ENCODE measurements around the gene METRNL. TPM values are rescaled to one million over a fixed set of nuclear protein-coding genes. Genes with fewer than 3 reads are reported as not detected.

The METRNL gene
- polyA plus RNA-seq, 3 donors: 34.5 to 49.1 (median 38.3) TPM

GRCh38 chr17:83078378-83079351 lies 744 bp upstream of the METRNL start:
- DNase-seq (ENCODE audit: low read depth in 3 of 3, low spot score in 2 of 3): no peak

GRCh38 chr17:83079766-83080578 lies 563 bp downstream of the METRNL start:
- DNase-seq (ENCODE audit: low read depth in 3 of 3, low spot score in 2 of 3): no peak

GRCh38 chr17:83080579-83080857 lies 1.1 kb downstream of the METRNL start:
- DNase-seq (ENCODE audit: low read depth in 3 of 3, low spot score in 2 of 3): no peak

- no peak for DNase-seq (ENCODE audit: low read depth in 3 of 3, low spot score in 2 of 3)
Measured at GRCh38 chr17:83080858-83081683, 1.7 kb downstream of the METRNL start.

- no peak for DNase-seq (ENCODE audit: low read depth in 3 of 3, low spot score in 2 of 3)
Measured at GRCh38 chr17:83081684-83082201, 2.3 kb downstream of the METRNL start.

- DNase-seq (ENCODE audit: low read depth in 3 of 3, low spot score in 2 of 3): no peak
Measured at GRCh38 chr17:83082424-83082823, 3.0 kb downstream of the METRNL start.

DNA sequence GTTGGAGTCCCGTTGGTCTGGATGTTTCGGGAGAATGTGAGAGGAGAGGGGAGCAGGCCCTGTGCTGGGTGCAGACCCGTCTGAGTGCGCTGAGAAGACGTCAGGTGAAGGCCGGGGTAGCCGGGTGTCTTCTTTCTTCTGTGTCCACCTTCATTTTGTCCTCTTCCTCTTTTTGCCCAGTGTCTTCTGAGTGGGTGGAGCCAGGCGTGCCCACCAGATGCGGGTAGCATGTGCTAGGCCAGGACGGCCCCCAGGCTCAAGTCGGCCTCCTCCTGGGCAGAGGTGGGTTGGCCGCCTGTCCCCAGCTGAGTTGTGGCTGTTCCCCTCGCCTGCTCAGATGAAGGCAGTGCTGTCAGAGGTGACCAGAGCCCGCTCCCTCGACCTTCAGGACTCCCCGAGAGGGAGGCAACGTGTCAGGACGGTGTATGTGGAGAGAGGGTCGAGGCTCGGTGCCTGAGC lies 3.5 kb downstream of the METRNL start:
- DNase-seq (ENCODE audit: low read depth in 3 of 3, low spot score in 2 of 3): no peak

- no peak for DNase-seq (ENCODE audit: low read depth in 3 of 3, low spot score in 2 of 3)
Measured at GRCh38 chr17:83083368-83084201, 4.2 kb downstream of the METRNL start.

DNA sequence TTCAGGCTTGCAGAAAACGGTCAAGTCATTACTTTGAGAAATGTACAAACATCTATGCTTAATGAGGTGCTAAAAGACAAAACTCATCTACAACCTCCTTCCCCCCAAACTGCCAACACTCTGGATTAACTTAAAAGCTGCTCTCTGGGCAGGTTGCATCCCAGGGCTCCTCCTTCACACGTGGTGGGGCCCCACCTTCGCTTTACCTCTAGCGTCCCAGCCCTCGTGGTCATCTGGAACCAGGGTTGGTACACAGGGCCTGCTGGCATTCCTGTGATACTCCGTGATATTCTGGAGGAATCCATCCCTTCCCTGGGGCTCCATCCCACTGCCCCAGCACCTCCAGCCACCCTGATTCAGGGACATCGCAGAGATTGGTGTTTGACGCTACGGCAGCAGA lies 4.8 kb downstream of the METRNL start:
- DNase-seq (ENCODE audit: low read depth in 3 of 3, low spot score in 2 of 3): no peak

GRCh38 chr17:83084621-83085056 lies 5.2 kb downstream of the METRNL start:
- DNase-seq (ENCODE audit: low read depth in 3 of 3, low spot score in 2 of 3): no peak

DNA sequence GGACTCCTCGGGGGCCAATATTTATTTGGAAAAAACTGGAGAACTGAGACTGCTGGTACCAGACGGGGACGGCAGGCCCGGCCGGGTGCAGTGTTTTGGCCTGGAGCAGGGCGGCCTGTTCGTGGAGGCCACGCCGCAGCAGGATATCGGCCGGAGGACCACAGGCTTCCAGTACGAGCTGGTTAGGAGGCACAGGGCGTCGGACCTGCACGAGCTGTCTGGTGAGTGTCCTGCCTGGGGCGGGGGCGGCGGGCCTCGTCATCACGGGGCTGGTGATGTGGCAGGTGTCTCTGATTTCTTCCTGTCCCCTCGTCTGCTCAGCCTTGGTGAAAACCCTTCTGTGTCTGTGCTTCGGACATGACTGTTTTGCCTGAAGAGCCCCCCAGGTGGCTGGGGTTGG lies 5.7 kb downstream of the METRNL start:
- DNase-seq (ENCODE audit: low read depth in 3 of 3, low spot score in 2 of 3): no peak

- no peak for DNase-seq (ENCODE audit: low read depth in 3 of 3, low spot score in 2 of 3)
Measured at GRCh38 chr17:83085526-83086198, 6.3 kb downstream of the METRNL start.

DNA sequence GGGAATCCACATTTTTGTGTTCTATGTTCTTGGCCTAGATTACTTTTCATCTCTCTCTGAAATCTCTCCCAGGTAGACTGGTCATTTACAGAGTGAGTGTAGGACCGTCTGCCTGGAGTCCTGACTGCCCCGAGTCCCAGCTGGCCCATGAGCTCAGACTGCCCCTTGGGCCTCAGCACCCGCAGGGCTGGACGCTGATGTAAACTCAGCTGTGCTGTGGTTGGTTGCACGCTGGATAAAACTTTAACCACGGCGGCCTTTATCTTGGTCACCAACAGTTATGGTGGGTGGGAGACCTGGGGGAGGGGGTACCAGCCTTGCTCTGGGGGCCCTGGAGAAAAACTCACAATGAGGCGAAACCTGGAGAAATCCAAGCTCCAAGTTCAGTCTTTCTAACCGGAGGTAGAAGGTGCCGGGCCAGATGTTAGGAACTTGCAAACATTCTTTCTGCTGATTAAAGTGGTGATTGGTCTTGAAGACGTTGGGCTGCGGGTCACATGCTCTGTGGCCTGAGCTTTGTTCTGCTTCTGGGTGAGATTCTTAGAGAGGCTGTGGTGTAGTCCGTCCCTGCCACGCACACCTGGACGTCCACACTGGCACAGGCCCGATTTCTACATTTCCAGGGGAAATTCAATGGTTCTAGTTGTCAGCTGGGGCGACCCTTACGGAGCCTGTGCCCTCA lies 6.9 kb downstream of the METRNL start:
- no peak for DNase-seq (ENCODE audit: low read depth in 3 of 3, low spot score in 2 of 3)

DNA sequence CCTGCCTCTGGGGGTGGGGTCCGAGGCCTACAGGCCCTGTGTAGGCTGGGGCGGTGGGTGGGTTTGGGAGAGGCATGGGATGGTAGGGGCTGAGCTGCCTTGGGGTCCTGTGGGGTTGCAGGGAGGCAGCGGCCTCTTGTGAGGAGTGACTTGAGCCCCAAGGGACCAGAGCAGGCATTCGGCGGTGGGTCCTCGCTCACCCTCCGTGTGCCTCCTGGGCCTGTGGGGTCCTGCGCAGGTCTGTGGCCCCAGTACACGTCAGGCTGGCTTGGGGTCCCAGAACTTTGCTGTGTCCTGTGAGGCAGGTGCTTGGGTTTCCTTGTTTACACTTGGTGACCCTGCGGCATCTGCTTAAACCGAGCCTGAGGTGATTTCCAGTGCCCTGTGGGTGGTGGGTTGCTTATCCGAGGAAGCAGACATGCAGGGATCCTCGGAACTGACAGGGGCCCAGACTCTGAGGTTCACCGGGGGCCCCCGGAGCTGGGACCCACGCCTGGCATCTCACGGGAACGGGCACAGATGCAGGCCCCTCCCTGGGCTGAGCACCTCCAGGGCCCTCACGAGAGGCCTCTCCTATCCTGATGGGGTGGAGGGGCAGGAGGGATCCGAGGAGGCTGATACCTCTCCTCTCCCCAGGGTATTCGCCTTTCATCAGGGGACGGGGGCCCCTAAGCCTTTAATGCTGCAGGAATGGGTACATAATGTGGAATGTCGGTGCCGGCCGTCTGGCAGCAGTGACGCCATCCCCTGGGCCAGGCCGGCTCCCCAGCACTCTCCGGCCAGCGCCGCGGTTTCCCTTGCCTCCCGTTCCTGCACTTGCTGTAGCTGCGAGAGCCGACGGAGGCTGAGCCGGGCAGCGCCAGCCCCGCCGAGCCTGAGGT lies 7.7 kb downstream of the METRNL start:
- DNase-seq (ENCODE audit: low read depth in 3 of 3, low spot score in 2 of 3): no peak

- no peak for DNase-seq (ENCODE audit: low read depth in 3 of 3, low spot score in 2 of 3)
Measured at GRCh38 chr17:83087788-83088360, 8.5 kb downstream of the METRNL start.

DNA sequence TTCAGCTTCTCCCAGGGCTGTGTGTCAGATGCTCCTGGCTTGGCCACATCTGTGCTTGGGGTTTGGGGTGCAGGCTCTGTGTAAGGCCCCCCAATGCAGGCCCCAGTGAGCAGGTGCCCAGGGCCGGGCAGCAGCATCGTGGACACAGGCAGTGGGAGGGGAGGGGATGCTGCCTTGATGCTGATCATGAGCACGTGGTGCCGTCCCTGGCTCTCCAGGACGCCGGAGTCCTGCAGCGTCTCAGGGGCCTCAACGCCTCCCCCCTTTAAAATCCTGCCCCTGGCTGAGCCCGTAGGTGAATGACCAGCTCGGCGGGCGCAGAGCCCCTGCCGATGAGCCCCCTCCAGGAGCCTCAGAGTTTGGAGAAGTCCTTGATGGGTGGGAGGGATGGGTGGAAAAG lies 9.0 kb downstream of the METRNL start:
- DNase-seq (ENCODE audit: low read depth in 3 of 3, low spot score in 2 of 3): no peak

- DNase-seq (ENCODE audit: low read depth in 3 of 3, low spot score in 2 of 3): no peak
Measured at GRCh38 chr17:83088909-83089308, 9.5 kb downstream of the METRNL start.
